HG02763 (cell line): ENCODE data around the gene SMC5.
"Not testable (repeated sequence)": the region's sequence is repeated elsewhere in the genome, so short reads cannot be mapped to it uniquely, and the experiment has no call there.

ENCODE experiments used
- ATAC-seq: cut with Tn5 transposase; IDR thresholded peaks from one replicate; pipeline ENCODE4 v1.9.1; 2021; ENCODE audit warnings: mild to moderate bottlenecking, moderate library complexity; ENCODE audit not compliant: unreplicated experiment

SMC5 gene

GRCh38 chr9:70258692-70259511 is at the start of gene SMC5:
SMC5 (plus strand) TSS chr9:70258978; CDS start chr9:70259079, 101 bp downstream.
- ATAC-seq: peak; percentile 88

- no peak for ATAC-seq
Measured at GRCh38 chr9:70217029-70217428, 41.7 kb upstream of the SMC5 start.

GRCh38 chr9:70218767-70219166 is 40.0 kb upstream of the SMC5 start:
- no peak for ATAC-seq

- no peak for ATAC-seq
Measured at GRCh38 chr9:70220216-70220615, 38.6 kb upstream of the SMC5 start.

- no peak for ATAC-seq
Measured at GRCh38 chr9:70222354-70222753, 36.4 kb upstream of the SMC5 start.

GRCh38 chr9:70228118-70228517 is 30.7 kb upstream of the SMC5 start:
- no peak for ATAC-seq

- ATAC-seq: no peak
Measured at GRCh38 chr9:70228611-70229010, 30.2 kb upstream of the SMC5 start.

- ATAC-seq: no peak
Measured at GRCh38 chr9:70229026-70229425, 29.8 kb upstream of the SMC5 start.

- no peak for ATAC-seq
Measured at GRCh38 chr9:70229579-70229978, 29.2 kb upstream of the SMC5 start.

GRCh38 chr9:70232476-70232875 is 26.3 kb upstream of the SMC5 start:
- no peak for ATAC-seq

- ATAC-seq: not testable (repeated sequence)
Measured at GRCh38 chr9:70234208-70234607, 24.6 kb upstream of the SMC5 start.

- not testable (repeated sequence) for ATAC-seq
Measured at GRCh38 chr9:70245952-70246351, 12.8 kb upstream of the SMC5 start.

GRCh38 chr9:70250221-70250620 is 8.6 kb upstream of the SMC5 start:
- no peak for ATAC-seq

GRCh38 chr9:70255486-70255885 is 3.3 kb upstream of the SMC5 start:
- ATAC-seq: no peak

- ATAC-seq: no peak
Measured at GRCh38 chr9:70256123-70256551, 2.6 kb upstream of the SMC5 start.

GRCh38 chr9:70257502-70257901 is 1.3 kb upstream of the SMC5 start:
- ATAC-seq: no peak

GRCh38 chr9:70257991-70258691 is 637 bp upstream of the SMC5 start:
- ATAC-seq: peak; percentile 48

- ATAC-seq: no peak
Measured at GRCh38 chr9:70259512-70259802, 679 bp downstream of the SMC5 start.

- no peak for ATAC-seq
Measured at GRCh38 chr9:70260007-70260443, 1.2 kb downstream of the SMC5 start.

GRCh38 chr9:70260606-70261005 is 1.8 kb downstream of the SMC5 start:
- no peak for ATAC-seq

- ATAC-seq: no peak
Measured at GRCh38 chr9:70261131-70261870, 2.5 kb downstream of the SMC5 start.

GRCh38 chr9:70262366-70262765 is 3.6 kb downstream of the SMC5 start:
- ATAC-seq: no peak
